Tibial artery (tissue), 4 donors: ENCODE measurements around the gene POU2F2.

Experiments used
- DNase-seq, 2 donors: peaks; one replicate each; pipeline ENCODE4 v3.0.0-alpha.2; 2019
- H3K27ac ChIP-seq, 2 donors: fragments of 200-600 bp; sonication (generic) in 1 of 2; 1 replicate in 1 of 2; 2 replicates in 1 of 2; pipeline ENCODE4 v1.5.1; 2018 to 2019; ENCODE audit warnings: mild to moderate bottlenecking in 1 of 2
- H3K27me3 ChIP-seq, 2 donors: fragments of 200-600 bp; sonication (generic) in 1 of 2; one replicate each; pipeline versions ENCODE4 v1.5.1 to v1.6.0; 2016 to 2019
- H3K36me3 ChIP-seq, 3 donors: fragments of 200-600 bp; sonication (generic) in 2 of 3; one replicate each; pipeline ENCODE4 v1.5.1; 2016 to 2019; ENCODE audit warnings: mild to moderate bottlenecking in 2 of 3
- H3K4me1 ChIP-seq, 4 donors: fragments of 200-600 bp; sonication (generic) in 2 of 4; 1 replicate in 3 of 4; 2 replicates in 1 of 4; pipeline ENCODE4 v1.5.1; 2016 to 2019
- H3K4me3 ChIP-seq, 2 donors: fragments of 200-600 bp; sonication (generic) in 1 of 2; 1 replicate in 1 of 2; 2 replicates in 1 of 2; pipeline ENCODE4 v1.5.1; 2018 to 2019; ENCODE audit warnings: mild to moderate bottlenecking in 2 of 2
- H3K9me3 ChIP-seq, 3 donors: fragments of 200-600 bp; sonication (generic) in 1 of 3; one replicate each; pipeline ENCODE4 v1.5.1; 2016 to 2019
- intact Hi-C: fragments of 100-400 bp; cut with DNase I; formaldehyde crosslinking; loops from one replicate; pipeline ENCODE4 v1.15.0; 2023; ENCODE audit warnings: low total_unique reads
- TF ChIP-seq, protein P1 (sequence below), 2 experiments: fragments of 200-600 bp in 1 of 2; fragments of 450-650 bp in 1 of 2; IDR thresholded peaks; one replicate each; pipeline ENCODE4 v1.5.1; 2017 to 2019; ENCODE audit warnings: antibody characterized with exemption in 2 of 2, mild to moderate bottlenecking in 1 of 2, moderate library complexity in 1 of 2

Gene POU2F2

GRCh38 chr19:42076380-42076944 is 55.8 kb downstream of the POU2F2 start:
- Histone ChIP-seq H3K4me1 (peaks cover 0 to 28% (median 20%) of the 10 kb centered on the region in 4 donors), H3K27me3 (no peaks in the 10 kb centered on the region), H3K27ac (peak overlapping the region; percentile 90 to 98), H3K36me3 (peaks cover 28 to 35% (median 30%) of the 10 kb centered on the region in 3 donors), H3K9me3 (no peaks in the 10 kb centered on the region), H3K4me3 (peak overlapping the region; percentile 85 to 94)
- peak in 1 of 2 donors; percentile 73 for DNase-seq
- TF ChIP-seq, protein P1, sequence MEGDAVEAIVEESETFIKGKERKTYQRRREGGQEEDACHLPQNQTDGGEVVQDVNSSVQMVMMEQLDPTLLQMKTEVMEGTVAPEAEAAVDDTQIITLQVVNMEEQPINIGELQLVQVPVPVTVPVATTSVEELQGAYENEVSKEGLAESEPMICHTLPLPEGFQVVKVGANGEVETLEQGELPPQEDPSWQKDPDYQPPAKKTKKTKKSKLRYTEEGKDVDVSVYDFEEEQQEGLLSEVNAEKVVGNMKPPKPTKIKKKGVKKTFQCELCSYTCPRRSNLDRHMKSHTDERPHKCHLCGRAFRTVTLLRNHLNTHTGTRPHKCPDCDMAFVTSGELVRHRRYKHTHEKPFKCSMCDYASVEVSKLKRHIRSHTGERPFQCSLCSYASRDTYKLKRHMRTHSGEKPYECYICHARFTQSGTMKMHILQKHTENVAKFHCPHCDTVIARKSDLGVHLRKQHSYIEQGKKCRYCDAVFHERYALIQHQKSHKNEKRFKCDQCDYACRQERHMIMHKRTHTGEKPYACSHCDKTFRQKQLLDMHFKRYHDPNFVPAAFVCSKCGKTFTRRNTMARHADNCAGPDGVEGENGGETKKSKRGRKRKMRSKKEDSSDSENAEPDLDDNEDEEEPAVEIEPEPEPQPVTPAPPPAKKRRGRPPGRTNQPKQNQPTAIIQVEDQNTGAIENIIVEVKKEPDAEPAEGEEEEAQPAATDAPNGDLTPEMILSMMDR (IDR thresholded peaks at IDR 0.05) = no peak
- intact Hi-C loops = no loop called here

DNA sequence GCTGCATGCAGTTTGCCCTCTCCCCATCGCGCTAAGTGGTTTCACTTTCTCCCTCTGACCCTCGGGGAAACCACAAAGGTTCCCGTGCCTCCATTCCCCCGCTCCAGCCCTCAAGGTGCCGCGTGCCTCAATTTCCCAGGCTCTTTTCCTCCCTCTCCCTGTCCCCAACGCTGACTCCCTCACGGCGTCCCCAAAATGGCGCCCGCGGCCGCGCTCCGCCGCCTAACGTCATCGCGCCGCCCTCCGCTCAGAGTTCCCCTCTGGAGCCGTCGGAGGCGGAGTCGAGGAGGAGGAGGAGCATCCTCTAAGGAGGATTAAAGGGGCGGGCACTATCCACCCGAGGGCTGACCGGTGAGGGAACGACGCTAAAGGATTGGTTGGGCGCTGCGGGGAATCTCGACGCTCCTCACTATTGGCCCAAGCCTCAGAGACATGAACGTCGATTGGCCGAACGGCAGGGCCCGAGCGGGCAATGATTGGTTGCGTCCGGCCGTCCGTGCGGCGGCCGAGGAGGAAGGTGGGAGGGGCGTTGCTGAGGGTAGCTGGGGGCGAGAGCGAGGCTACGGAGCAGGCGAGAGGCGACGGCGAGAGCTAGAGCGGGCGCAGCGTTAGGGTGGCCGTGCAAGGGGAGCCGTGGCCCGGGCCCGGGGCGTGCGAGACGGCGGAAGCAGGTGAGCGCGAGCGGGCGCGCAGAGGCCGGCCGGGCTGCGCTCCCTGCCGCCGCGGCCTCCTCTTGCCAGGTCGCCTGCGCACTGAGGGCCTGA is 56.4 kb downstream of the POU2F2 start, which contains the start of gene ZNF574:
TSS of gene ZNF574 (plus strand) at position 551 of the 764 bp plus-strand sequence. CDS start 2,441 bp downstream, outside the sequence.
- Histone ChIP-seq H3K4me3 (peak within 1 kb of the TSS; percentile 85 to 94), H3K36me3 (peaks cover 22 to 28% (median 23%) of the 10 kb centered on the region in 3 donors), H3K27ac (peak within 1 kb of the TSS; percentile 90 to 98), H3K4me1 (peaks cover 0 to 28% (median 20%) of the 10 kb centered on the region in 4 donors), H3K9me3 (no peaks in the 10 kb centered on the region), H3K27me3 (no peaks in the 10 kb centered on the region)
- intact Hi-C loops = no loop called here
- TF ChIP-seq, protein P1 (IDR thresholded peaks at IDR 0.05) = no peak
- peak; percentile 99 to 100 for DNase-seq

- Histone ChIP-seq H3K4me3 (peak overlapping the region; percentile 54 to 94), H3K4me1 (peaks cover 0 to 34% (median 23%) of the 10 kb centered on the region in 4 donors), H3K27me3 (no peaks in the 10 kb centered on the region), H3K36me3 (peaks cover 17 to 23% (median 18%) of the 10 kb centered on the region in 3 donors), H3K27ac (peak overlapping the region; percentile 90 to 98), H3K9me3 (no peaks in the 10 kb centered on the region)
- intact Hi-C loops = no loop called here
- DNase-seq = no peak
- TF ChIP-seq, protein P1 (IDR thresholded peaks at IDR 0.05) = no peak
Observed at GRCh38 chr19:42075364-42075615, 57.0 kb downstream of the POU2F2 start.

DNA sequence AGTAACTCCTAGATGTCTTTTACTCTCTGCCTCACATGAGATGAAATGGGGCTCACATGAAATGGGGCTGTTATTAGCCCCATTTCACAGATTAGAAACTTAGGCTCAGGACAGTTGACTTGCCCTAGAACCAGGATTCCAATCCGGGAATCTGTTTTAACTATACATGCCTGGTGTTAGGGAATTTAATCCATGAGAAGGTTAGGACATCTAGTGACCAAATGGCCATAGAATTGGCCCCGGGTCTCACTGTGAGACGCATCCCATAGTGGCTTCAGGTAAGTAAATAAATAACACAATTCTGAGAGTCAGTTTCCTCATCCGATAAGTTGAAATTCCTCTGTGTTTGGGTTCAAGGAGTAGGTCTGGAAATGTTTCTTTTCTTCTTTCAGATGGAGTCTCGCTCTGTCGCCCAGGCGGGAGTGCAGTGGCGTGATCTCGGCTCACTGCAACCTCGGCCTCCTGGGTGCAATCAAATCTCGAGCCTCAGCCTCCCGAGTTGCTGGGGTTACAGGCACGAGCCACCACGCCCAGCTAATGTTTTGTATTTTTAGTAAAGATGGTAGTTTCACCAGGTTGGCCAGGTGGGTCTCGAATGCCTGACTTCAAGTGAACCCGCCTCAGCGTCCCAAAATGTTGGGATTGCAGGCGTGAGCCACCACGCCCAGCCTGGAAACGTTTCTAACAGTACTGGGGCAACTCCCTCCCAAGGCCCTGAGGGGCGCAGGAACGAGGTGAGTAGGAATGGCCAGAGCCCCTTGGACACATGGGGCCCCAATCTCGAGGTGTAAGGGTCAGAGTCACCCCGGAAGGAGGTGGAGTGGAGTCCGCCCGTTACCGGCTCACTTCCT is 57.5 kb downstream of the POU2F2 start:
- intact Hi-C loops = no loop called here
- DNase-seq = no peak

DNA sequence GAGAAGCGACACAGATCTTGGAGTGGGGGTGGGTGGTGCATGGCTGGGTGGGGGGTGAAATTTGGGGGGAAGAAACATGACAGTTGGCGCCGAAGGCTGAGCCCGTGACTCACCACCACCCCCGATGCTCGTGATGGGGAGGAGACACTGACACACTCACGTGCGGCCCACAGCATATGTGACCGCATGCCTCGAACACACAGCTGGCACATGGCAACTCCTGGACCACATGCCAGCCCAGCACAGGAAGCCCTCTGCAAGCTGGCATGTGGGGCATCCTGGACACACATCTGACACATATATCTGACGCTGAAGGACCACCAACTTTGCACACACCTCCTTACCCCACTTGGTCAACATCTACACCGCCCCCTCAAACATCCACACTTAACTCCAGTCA is 61.0 kb downstream of the POU2F2 start:
- Histone ChIP-seq H3K9me3 (no peaks in the 10 kb centered on the region), H3K4me3 (no peak overlapping the region), H3K27me3 (no peaks in the 10 kb centered on the region), H3K4me1 (peaks cover 0 to 48% (median 26%) of the 10 kb centered on the region in 4 donors), H3K36me3 (no peaks in the 10 kb centered on the region), H3K27ac (no peak overlapping the region)
- no peak for DNase-seq
- TF ChIP-seq, protein P1 (IDR thresholded peaks at IDR 0.05) = no peak
- intact Hi-C loops = no loop called here

More for the DNA sequence above, 57.5 kb downstream of the POU2F2 start:
- TF ChIP-seq, protein P1 (IDR thresholded peaks at IDR 0.05) = no peak
- no peaks in the 10 kb centered on the region for H3K9me3 ChIP-seq
- H3K4me3 ChIP-seq = peak overlapping the region; percentile 54 to 94
- H3K27ac ChIP-seq = peak overlapping the region; percentile 90 to 98
- peaks cover 0 to 39% (median 26%) of the 10 kb centered on the region in 4 donors for H3K4me1 ChIP-seq
- H3K36me3 ChIP-seq = peaks cover 11 to 18% (median 13%) of the 10 kb centered on the region in 3 donors
- H3K27me3 ChIP-seq = no peaks in the 10 kb centered on the region
